NCI-H526 treated with DMSO at 0.1 percent for 48 hours (cell line): ENCODE data around the gene POLE3.
"Not testable (repeated sequence)": the region's sequence is repeated elsewhere in the genome, so short reads cannot be mapped to it uniquely, and the experiment has no call there.

Experiments
- DNase-seq: peaks from one replicate; lab custom pipeline; 2025; lab: John Stamatoyannopoulos, UW

The POLE3 gene, protein sequence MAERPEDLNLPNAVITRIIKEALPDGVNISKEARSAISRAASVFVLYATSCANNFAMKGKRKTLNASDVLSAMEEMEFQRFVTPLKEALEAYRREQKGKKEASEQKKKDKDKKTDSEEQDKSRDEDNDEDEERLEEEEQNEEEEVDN

DNA sequence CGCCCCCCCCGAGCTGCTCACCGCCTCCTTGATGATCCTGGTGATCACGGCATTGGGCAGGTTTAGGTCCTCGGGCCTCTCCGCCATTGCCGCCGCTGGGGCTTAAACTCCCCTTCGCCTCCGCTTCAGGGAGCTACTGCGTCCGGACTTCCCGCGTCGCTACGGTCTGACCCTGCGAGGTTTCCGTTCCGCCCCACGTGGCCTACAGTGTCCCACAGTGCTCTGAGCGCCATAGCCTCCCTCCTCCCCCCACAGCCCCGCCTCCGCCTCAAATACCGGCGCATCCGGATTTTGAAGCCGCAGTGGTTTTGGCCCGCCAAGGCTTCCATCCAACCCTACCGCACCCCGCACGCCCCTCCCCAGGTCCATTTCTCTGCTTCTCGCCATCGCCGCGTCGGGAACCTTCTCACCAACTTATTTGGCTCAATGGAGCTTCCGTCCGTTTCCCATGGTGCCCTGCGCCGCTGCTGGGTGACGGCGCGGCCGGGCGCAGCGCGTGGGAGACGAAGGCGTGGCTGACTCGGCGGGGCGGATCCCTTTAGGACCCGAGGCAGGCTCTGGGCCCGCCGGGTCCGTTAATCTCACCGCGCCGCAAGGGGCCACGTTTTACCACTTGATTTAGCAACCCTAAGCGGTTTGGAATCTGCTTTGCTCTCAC, at the start of gene POLE3, which contains the start of gene C9orf43:
Gene POLE3, minus strand, starts transcription at position 469 of the 658 bp plus-strand sequence. Its CDS starts 382 bp downstream, at position 87.
Gene C9orf43, plus strand, starts transcription at position 541 of the 658 bp plus-strand sequence. CDS start 2,747 bp downstream, outside the sequence.
- peak; percentile 72 for DNase-seq

DNA sequence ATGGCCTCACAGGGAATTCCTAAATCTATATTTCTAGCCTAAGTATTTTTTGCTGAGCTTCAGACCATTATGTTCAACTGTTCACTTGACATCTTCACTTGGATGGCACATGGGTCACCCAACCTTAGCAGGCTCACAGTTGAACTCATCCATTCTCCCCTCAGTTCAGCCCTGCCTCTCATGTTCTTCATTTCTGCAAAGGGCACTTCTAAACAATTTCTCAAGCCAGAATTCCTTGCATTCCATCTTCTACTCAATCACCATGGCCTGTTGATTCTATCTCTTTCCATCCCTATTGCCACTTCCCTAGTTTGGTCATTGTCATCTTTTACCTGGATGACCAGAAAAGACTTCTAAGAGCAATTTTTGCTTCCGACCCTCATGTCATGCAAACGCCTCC, 45.8 kb upstream of the POLE3 start:
- no peak for DNase-seq

DNA sequence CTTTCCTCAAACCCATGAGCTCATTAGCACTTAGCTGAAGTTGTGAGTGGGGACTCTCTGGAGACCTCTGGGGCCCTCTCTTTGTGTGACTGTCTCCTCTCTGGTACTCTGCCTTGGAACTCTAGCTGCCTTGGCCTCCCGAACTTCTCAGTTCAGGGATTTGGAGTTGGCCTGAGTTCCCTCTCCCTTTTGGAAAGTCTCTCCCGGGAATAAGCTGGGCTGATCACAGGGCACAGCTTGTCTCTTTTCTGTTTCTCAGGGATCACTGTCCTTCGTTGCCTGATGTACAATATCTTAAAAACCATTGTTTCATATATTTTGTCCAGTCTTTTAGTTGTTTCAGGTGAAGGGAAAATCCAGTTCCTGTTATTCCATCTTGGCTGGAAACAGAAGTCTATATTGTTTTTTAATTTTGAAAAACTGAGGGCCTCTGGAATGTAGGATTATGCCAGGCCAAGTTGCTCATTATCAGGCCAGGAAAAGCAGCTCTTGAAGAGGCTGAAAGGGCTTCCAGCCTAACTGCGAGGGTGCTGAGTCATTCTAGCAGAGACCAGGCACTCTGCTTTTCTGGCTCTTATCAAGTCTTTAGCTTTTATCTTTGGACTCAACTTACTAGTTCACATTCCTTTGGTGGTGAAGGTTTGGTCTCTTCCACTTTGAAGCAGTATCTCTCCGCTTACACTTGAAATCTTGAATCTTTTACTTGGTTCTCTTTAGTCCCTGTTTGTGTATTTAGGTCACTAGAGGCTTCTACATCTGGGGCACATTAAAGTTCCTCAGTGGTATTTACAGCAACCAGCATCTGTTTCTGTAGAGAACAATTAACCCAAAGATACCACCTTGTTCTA, 44.7 kb upstream of the POLE3 start:
- no peak for DNase-seq

DNA sequence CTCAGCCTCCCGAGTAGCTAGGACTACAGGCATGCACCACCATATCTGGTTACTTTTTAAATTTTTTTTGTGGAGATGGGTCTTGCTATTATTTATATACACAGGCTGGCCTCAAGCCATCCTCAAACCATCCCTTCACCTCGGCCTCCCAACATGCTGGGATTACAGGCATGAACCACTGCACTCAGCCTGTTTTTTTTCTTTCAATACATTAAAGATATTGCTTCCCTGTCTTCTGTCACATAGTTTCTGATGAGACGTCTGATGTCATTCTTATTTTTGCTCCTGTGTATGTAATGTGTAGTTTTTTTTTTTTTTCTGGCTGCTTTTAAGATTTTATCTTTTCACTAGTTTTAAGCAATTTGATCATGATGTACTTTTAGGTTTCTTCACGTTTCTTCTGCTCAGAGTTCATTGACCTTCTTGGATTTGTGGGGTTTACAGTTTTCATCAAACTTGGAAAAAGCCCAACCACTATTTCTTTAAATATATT, 41.7 kb upstream of the POLE3 start:
- no peak for DNase-seq

DNA sequence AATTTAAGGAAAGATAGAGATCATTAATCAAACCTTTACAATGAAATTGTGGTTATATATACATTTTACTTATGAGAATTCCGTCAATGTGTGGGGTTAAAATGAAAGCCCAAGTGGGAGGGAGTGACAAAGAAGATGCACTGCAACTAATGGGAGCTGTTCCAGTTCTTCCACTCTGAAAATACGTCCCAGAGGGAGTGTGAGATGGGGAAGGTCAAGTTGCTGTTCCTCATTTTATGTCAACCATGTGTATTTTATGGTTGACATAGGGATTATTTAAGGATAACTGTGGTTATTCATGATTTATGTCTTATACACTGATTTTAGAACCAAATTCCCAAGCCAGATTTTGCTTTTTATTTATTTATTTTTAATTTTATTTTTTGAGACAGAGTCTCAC, 38.9 kb upstream of the POLE3 start:
- DNase-seq, result no peak

DNA sequence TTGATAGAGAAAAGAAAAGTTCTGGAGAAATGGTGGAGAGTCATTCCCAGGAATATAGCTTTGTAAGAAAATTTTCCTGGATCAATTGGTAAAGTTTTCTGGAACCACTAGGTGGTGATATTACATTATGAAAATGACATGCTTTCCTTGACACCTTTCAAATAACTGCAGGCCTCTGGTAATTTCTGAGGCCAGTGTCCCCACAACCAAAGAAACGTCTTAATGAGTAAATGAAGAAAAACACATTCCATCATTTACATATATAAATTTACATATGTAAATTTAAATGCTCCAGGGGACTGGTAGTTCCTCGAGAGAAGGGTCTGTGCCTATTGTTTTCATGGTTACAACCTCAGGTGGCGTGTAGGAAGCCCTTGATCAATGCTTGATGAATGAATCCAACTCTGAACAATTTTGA, 35.9 kb upstream of the POLE3 start:
- DNase-seq, result peak; percentile 1

DNA sequence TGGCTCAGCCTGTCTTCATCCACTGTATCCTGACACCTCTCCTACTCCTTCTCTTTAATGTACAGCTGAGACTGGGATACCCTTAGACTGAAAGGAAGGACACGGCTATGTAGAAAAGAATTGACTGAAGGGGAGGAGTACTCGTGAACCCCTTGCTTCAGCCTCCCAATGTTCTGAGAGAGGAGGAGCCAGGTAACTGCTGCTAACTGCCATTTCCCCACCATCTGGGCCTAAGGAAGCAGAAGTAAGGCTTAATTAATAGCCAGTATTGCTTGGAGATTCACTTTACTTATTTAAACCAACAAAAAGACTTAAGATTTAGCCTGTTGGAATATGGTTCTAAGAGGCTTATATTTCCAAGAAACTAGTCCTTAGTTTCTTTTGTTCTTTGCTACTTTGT, 34.3 kb upstream of the POLE3 start:
- no peak for DNase-seq

DNA sequence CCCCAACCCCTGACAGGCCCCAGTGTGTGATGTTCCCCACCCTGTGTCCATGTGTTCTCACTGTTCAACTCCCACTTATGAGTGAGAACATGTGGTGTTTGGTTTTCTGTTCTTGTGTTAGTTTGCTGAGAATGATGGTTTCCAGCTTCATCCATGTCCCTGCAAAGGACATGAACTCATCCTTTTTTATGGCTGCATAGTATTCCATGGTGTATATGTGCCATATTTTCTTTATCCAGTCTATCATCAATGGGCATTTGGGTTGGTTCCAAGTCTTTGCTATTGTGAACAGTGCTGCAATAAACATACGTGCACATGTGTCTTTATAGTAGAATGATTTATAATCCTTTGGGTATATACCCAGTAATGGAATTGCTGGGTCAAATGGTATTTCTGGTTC, 27.2 kb upstream of the POLE3 start:
- not testable (repeated sequence) for DNase-seq

DNA sequence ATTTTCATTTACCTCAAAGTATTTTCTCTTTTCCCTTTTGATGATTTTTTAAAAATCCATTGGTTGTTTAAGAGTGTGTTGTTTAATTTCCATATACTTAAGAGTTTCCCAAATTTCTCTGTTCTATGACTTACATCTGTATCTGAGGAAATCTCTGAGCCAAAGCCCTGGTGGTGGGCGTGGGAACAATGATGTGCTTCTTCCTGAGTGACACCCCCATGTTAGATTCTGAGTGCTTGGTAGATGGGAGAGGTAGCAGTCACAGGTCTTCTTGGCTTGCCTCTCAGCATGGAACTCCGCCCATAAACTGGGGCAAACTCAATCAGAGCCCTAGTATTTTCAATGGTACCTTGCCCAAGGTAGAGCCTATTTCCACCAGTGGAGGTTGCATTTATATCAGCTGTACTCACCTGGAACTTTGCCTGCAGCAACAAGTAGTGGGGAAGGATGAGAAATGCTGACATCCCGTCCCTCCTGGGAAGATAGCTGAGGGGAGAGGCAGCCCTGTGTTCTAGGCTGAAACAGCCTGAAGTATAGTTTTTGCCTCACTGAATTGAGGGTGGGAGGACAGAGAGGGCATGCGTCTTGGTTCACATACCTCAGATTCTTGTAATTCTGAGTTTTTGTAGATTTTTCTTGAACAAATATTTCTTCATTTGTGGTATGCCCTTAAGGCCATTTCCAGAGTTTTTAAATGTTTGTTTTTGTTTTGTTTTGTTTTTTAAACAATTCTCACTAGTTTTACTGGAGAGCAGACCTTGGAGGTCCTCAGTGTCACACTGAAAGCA, 26.4 kb upstream of the POLE3 start:
- DNase-seq, result no peak

DNA sequence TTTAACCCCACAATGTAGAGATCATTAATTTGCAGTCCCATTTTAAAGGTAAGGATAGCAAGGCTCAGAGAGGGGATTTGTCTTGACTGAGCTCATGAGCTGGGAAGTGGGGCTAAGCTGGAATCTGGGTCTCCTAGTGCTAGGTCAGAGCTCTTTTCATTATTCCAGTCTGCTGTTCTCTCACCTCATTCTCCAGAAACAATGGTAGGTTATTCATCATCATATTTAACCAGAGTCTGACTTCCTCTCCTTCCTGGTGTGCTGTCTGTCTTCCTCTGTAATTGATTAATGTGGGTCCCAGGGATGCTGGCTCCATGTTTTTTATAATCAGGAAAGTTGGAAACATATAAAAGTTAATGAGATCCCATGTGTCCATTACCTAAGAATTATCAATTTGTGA, 20.7 kb upstream of the POLE3 start:
- no peak for DNase-seq

DNA sequence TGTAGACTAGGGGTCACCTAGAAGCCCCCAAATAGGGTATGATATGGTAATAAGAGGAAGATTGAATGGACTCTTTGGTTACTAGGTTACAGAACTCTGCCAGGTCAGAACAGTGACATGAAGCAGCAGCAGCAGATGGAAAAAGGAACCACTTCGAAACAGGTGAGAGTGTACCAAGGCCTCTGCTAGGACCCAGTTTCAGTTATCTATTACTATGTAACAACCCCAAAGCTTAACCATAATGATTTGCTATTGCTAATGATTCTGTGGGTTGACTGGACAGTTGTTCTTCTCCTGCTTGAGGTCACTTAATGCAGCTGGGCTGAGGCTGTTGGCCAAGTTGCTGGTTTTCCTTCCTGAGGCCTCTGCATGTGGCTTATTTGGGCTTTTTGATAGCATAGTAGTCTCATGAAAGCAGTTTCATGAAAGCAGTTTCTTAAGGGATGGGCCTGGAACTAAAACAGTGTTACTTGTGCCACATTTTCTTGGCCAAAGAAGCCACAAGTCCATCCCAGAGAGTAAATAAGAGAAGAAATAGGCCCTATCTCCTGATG, 17.7 kb upstream of the POLE3 start:
- DNase-seq, result no peak

DNA sequence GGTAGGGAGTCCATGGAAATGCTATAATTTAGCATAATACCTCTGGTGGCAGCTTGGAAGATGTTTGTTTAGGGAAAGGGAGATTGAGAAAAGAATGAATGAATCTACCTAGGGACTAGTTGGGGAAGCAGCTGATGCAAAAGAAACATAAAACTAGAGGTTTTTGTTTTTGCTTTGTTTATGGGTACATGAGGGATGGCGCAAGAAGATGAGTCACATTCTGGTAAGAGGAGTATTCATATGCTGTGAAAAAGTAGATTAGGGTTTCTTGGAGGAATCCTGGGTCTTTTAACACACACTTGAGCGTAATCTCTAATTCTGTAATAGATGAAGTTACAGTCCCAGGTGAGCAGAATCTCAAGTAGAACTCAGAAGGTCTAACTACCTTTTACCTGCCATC, 17.2 kb upstream of the POLE3 start:
- no peak for DNase-seq

DNA sequence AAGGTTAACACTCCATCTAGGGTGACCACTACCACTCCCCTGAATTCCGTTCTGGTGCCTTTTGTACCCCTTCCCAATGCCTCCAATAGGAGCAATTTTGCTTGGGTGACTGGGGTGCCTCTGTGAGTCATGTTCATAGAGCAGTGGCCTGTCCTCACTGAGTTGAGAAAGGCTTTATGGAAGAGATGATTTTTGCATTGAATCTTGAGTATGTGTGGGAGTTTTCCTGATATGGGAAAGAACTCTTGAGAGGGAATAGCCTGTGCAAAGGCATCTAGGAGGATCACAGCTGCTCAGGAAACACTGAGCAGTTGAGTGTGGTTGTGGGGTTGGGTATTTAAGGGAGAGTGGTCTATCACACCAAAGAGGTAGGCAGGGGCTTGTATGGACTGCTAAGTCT, 16.2 kb upstream of the POLE3 start:
- no peak for DNase-seq

DNA sequence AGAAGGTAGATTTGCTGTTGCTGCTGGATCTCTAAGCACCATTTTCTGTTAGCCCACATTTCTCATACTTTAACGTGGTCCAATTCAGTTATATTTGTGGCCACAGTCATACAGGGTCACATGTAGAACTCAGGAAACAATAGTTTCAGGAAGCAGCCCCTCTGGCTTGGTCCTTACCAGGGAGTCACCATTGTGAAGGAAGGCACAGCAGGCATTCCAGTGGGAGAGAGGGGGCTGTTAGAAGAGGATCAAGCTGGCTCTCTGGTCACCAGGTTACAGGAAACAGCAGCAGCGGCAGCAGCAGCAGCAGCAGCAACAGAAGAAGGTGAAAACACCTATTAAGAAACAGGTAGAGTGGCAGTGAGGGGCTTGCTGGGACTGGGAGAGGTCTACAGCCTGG, 14.6 kb upstream of the POLE3 start:
- DNase-seq, result no peak

DNA sequence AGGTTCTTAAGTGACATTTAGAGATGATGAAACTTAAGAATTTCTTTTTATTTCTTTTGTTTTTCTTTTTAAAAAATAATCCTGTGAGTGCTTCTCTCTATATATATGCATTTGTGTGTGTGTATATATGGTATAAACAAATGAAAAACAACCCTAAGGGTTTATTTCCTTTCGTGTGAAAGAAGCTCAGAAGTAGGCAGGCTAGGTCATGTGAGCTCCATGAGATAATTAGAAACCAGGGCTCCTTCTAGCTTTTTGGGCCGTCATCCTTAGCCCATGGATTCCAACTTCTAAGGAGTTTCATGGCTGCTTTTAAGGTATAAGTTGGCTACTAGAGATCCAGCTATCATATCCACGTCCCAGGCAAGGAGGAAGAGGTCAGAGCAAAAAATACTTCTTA, 11.3 kb upstream of the POLE3 start:
- DNase-seq, result no peak

DNA sequence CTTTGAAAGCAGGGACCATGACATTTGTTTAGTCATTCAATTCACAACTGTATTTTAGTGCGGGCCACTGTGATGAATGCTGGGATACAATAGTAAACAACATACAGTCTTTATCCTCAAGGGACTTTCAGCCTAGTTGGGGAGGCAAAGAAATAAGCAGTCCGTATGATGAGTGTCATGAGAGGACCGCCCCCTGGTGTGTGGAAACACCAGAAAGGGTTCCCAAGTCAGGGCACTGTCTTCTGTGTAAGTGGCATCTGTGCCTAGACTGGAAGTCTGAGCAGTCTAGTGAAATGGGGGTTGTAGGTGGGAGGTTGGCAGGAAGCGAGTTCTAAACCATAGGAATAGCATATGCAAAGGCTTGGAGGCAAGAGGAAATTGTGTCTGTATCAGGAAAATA, 6.9 kb upstream of the POLE3 start:
- no peak for DNase-seq

DNA sequence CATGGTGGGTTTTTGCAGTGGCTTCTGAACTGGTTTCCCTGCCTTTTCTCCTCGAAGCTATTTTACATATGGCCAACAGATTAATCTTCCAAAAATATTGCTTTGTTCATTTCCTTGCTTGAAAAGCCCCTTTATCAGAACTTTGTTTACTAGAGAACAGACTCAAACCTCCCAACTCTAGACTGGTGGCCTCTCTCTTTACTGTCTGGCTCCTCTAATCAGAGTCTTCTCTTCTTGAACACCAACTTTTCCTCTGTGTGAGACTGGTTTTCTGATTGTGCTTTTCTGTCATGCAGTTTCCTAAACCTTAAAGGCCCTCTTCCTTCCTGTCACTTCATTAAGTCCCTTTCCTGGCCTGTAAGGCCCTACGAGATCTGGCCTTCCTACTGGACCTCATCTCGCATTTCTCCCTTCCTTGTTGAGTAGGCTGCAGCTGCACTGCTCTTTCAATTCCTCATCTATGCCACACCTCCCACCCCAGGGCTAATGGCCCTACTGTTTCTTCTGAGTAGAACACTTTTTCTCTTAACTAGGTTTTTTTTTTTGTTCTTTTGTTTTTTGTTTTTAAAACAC, 5.8 kb upstream of the POLE3 start:
- no peak for DNase-seq

DNA sequence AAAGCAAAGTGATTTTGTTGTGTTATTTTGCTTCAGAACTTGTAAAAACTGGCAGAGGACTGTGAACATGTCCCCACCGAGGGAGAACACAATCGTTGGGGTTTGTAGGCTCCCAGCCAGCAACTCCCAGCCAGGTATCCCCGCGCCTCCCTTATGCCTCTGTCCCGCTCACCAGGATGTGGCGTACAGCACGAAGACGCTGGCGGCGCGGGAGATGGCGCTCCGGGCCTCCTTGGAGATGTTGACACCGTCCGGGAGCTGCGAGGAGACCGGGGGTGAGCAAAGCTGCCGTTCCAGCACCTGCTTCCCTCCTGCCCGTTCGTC, 630 bp downstream of the POLE3 start:
- DNase-seq, result no peak

DNA sequence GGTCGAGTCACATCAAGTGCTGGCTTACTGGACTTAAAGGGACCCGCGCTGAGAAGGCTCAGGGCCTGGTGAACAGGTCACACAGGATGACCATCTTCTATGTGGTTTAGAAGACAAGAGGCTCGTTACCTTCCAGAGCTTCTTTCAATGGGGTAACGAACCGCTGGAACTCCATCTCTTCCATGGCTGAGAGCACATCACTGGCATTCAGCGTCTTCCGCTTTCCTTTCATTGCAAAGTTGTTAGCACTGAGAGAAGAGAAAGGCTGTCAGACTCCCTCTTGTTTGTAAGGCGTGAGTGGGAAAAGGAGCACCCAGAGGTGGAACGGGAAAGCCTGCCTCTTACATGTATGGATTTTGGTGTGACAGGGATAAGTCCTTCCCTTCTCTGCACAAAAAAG, 994 bp downstream of the POLE3 start:
- no peak for DNase-seq

DNA sequence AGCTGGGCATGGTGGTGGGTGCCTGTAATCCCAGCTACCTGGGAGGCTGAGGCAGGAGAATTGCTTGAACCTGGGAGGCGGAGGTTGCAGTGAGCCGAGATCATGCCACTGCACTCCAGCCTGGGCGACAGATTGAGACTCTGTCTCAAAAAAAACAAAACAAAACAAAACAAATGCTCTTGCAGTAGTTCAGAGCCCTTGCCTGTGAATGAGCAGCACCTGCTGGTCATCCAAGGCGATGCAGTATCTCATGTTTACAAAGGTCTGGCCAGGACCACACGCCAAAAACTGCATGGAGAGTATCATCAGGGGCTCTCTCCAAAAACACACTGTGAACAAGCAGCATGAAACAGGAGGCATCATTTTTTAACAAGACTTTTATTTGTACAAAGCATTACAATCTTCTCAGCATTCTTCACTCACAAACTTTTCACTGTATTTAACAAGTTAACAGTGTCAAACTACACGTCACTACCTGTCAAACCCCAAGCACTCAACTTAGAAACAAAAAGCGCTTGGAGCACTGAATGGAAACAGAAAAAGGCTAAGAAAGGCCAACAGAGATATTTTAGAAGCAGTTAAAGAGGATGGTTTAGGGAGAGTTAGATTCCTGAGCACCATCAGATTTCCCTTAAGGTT, 3.5 kb downstream of the POLE3 start:
- not testable (repeated sequence) for DNase-seq

DNA sequence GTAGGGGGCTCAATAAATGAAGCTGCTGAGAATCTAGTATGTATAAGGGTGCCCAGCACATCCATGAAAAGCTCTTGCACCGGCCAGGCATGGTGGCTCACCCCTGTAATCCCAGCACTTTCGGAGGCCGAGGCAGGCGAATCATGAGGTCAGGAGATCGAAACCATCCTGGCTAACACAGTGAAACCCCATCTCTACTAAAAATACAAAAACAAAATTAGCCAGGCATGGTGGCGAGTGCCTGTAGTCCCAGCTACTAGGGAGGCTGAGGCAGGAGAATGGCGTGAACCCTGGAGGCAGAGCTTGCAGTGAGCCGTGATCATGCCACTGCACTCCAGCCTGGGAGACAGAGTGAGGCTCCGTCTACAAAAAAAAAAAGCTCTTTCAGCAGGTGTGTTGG, 4.1 kb downstream of the POLE3 start:
- DNase-seq, result not testable (repeated sequence)
